ENCODE data around the gene ARID3B. TPM values are rescaled to one million over a fixed set of nuclear protein-coding genes. Genes with fewer than 3 reads are reported as not detected.

Gene ARID3B
- total RNA-seq, 1 donor from 2014 or later: 13.1 TPM

- H3K4me3 ChIP-seq (ENCODE audit: low read depth, low read length): no peak overlapping the region
- TF ChIP-seq, protein P1, sequence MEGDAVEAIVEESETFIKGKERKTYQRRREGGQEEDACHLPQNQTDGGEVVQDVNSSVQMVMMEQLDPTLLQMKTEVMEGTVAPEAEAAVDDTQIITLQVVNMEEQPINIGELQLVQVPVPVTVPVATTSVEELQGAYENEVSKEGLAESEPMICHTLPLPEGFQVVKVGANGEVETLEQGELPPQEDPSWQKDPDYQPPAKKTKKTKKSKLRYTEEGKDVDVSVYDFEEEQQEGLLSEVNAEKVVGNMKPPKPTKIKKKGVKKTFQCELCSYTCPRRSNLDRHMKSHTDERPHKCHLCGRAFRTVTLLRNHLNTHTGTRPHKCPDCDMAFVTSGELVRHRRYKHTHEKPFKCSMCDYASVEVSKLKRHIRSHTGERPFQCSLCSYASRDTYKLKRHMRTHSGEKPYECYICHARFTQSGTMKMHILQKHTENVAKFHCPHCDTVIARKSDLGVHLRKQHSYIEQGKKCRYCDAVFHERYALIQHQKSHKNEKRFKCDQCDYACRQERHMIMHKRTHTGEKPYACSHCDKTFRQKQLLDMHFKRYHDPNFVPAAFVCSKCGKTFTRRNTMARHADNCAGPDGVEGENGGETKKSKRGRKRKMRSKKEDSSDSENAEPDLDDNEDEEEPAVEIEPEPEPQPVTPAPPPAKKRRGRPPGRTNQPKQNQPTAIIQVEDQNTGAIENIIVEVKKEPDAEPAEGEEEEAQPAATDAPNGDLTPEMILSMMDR (IDR thresholded peaks at IDR 0.05; ENCODE audit: insufficient read depth, low read length, poor library complexity, severe bottlenecking): no peak
- no peaks in the 10 kb centered on the region for H3K36me3 ChIP-seq (ENCODE audit: control insufficient read depth, insufficient read depth, low read length)
- H3K27me3 ChIP-seq (ENCODE audit: control insufficient read depth, insufficient read depth, low read length): peaks cover 8% of the 10 kb centered on the region
- no peak for DNase-seq (ENCODE audit: low read depth)
These were observed 64.8 kb downstream of the ARID3B start for GRCh38 chr15:74605795-74606150.

- Histone ChIP-seq H3K36me3 (ENCODE audit: control insufficient read depth, insufficient read depth, low read length) (no peaks in the 10 kb centered on the region), H3K4me3 (ENCODE audit: low read depth, low read length) (no peak overlapping the region), H3K27me3 (ENCODE audit: control insufficient read depth, insufficient read depth, low read length) (peaks cover 14% of the 10 kb centered on the region)
- no peak for DNase-seq (ENCODE audit: low read depth)
- TF ChIP-seq, protein P1 (IDR thresholded peaks at IDR 0.05; ENCODE audit: insufficient read depth, low read length, poor library complexity, severe bottlenecking): no peak
These were observed 67.8 kb downstream of the ARID3B start for GRCh38 chr15:74608786-74609185.

GRCh38 chr15:74609938-74610301, 68.9 kb downstream of the ARID3B start:
- no peak for DNase-seq (ENCODE audit: low read depth)
- no peak overlapping the region for H3K4me3 ChIP-seq (ENCODE audit: low read depth, low read length)
- TF ChIP-seq, protein P1 (IDR thresholded peaks at IDR 0.05; ENCODE audit: insufficient read depth, low read length, poor library complexity, severe bottlenecking): no peak
- peaks cover 14% of the 10 kb centered on the region for H3K27me3 ChIP-seq (ENCODE audit: control insufficient read depth, insufficient read depth, low read length)
- no peaks in the 10 kb centered on the region for H3K36me3 ChIP-seq (ENCODE audit: control insufficient read depth, insufficient read depth, low read length)

- H3K27me3 ChIP-seq (ENCODE audit: control insufficient read depth, insufficient read depth, low read length): peaks cover 14% of the 10 kb centered on the region
- no peak overlapping the region for H3K4me3 ChIP-seq (ENCODE audit: low read depth, low read length)
- TF ChIP-seq, protein P1 (IDR thresholded peaks at IDR 0.05; ENCODE audit: insufficient read depth, low read length, poor library complexity, severe bottlenecking): no peak
- DNase-seq (ENCODE audit: low read depth): no peak
- no peaks in the 10 kb centered on the region for H3K36me3 ChIP-seq (ENCODE audit: control insufficient read depth, insufficient read depth, low read length)
These were observed 69.4 kb downstream of the ARID3B start for GRCh38 chr15:74610302-74610951.

- Histone ChIP-seq H3K4me3 (ENCODE audit: low read depth, low read length) (no peak overlapping the region), H3K36me3 (ENCODE audit: control insufficient read depth, insufficient read depth, low read length) (no peaks in the 10 kb centered on the region), H3K27me3 (ENCODE audit: control insufficient read depth, insufficient read depth, low read length) (peaks cover 14% of the 10 kb centered on the region)
- TF ChIP-seq, protein P1 (IDR thresholded peaks at IDR 0.05; ENCODE audit: insufficient read depth, low read length, poor library complexity, severe bottlenecking): no peak
- DNase-seq (ENCODE audit: low read depth): no peak
These were observed 70.3 kb downstream of the ARID3B start for GRCh38 chr15:74611341-74611740.

- TF ChIP-seq, protein P1 (IDR thresholded peaks at IDR 0.05; ENCODE audit: insufficient read depth, low read length, poor library complexity, severe bottlenecking): no peak
- H3K27me3 ChIP-seq (ENCODE audit: control insufficient read depth, insufficient read depth, low read length): peaks cover 14% of the 10 kb centered on the region
- no peak overlapping the region for H3K4me3 ChIP-seq (ENCODE audit: low read depth, low read length)
- no peaks in the 10 kb centered on the region for H3K36me3 ChIP-seq (ENCODE audit: control insufficient read depth, insufficient read depth, low read length)
- no peak for DNase-seq (ENCODE audit: low read depth)
These were observed 70.8 kb downstream of the ARID3B start for GRCh38 chr15:74611834-74612233.

Measured in kidney epithelial cell (primary cell).